Adrenal gland (tissue), 12 donors: ENCODE measurements around the gene ITGA6. TPM values are rescaled to one million over a fixed set of nuclear protein-coding genes. Genes with fewer than 3 reads are reported as not detected.

ENCODE experiments used
- DNase-seq, 7 donors: peaks; one replicate each; pipeline ENCODE4 v3.0.0-alpha.2; 2019 to 2020
- H3K27ac ChIP-seq, 5 donors: fragments of 200-600 bp; sonication (generic) in 4 of 5; 1 replicate in 3 of 5; 2 replicates in 2 of 5; pipeline versions ENCODE4 v1.5.1 to v1.8.0; 2016 to 2020; ENCODE audit warnings: mild to moderate bottlenecking in 1 of 5
- H3K27me3 ChIP-seq: fragments of 200-600 bp; 2 replicates; pipeline ENCODE4 v1.8.0; 2021
- H3K36me3 ChIP-seq, 2 donors: fragments of 200-600 bp; replicated peaks in 1 of 2; 1 replicate in 1 of 2; 2 replicates in 1 of 2; pipeline versions ENCODE4 v1.5.1 to v1.8.0; 2018 to 2022
- H3K4me1 ChIP-seq, 2 donors: fragments of 200-600 bp; replicated peaks in 1 of 2; 1 replicate in 1 of 2; 2 replicates in 1 of 2; pipeline versions ENCODE4 v1.5.1 to v1.8.0; 2018 to 2021
- H3K4me3 ChIP-seq, 4 donors: fragments of 200-600 bp; sonication (generic) in 3 of 4; one replicate each; pipeline ENCODE4 v1.5.1; 2016 to 2018
- H3K9me3 ChIP-seq, 3 donors: fragments of 200-600 bp; sonication (generic) in 1 of 3; replicated peaks in 1 of 3; 1 replicate in 2 of 3; 2 replicates in 1 of 3; pipeline versions ENCODE4 v1.5.1 to v1.8.0; 2016 to 2021
- POLR2A ChIP-seq, 2 donors: fragments of 450-650 bp; IDR thresholded peaks; one replicate each; pipeline ENCODE4 v1.6.1; 2017; ENCODE audit warnings: antibody characterized with exemption in 2 of 2, mild to moderate bottlenecking in 2 of 2, moderate library complexity in 1 of 2
- WGBS, 4 donors: extraction: QIAGEN DNeasy Blood & Tissue Kit in 2 of 4; methylation state at CpG; one replicate each; pipeline versions ENCODE4 v1.1.5 to v1.1.7; 2013 to 2017; 5-methylcytosine and 5-hydroxymethylcytosine counted together
- intact Hi-C, 2 donors: fragments of 100-400 bp; cut with DNase I; formaldehyde crosslinking; loops; one replicate each; pipeline versions ENCODE4 v1.14.1 to v1.15.0; 2022 to 2023
- polyA plus RNA-seq, 3 donors: library from polyadenylated mRNA; stranded (reverse); fragments of 200-250 nt in 2 of 3; fragments of 350-450 nt in 1 of 3; fragmentation: Illumina TruSeq in 1 of 3; extraction: RNeasy Lipid Tissue Mini Kit (QIAGEN cat#74804) in 1 of 3; gene quantifications; one replicate each; pipeline ENCODE4 v1.2.3, GENCODE V29; 2013 to 2014
- total RNA-seq, 9 donors: library from RNA; depleted of rRNA in 4 of 9; stranded (reverse); fragments of >200 nt in 4 of 9; fragments of 120-200 nt in 1 of 9; fragmentation: NEBNext Ultra II Directional in 1 of 9; extraction: Animal tissue kit (Norgen Biotek cat#: 25700) in 1 of 9; gene quantifications; one replicate each; pipeline versions ENCODE4 v1.1.0 to v1.2.4, GENCODE V29; 2013 to 2023
- TF ChIP-seq, protein P1 (sequence below), 6 experiments: fragments of 450-650 bp in 4 of 6; fragments of 200-600 bp in 2 of 6; sonication (generic) in 1 of 6; IDR thresholded peaks; 1 replicate in 5 of 6; 2 replicates in 1 of 6; pipeline versions ENCODE4 v1.5.1 to v1.8.0; 2016 to 2021; ENCODE audit warnings: antibody characterized with exemption in 6 of 6, mild to moderate bottlenecking in 2 of 6, moderate library complexity in 1 of 6
- donor health status: healthy with polysubstance abuse.
- donor health status: Bipolar disorder and iron deficiency.
- donor health status: DM: yes; HTN: yes; CAD: no.
- donor health status: DM: no; HTN: no; CAD: no.
- donor health status: DM: no; HTN: no; CAD: no.
- donor health status: DM: yes; HTN: yes; CAD: no.

The ITGA6 gene
- total and polyA plus RNA-seq, 12 donors: 5.1 to 20.3 (median 10.0) TPM

DNA sequence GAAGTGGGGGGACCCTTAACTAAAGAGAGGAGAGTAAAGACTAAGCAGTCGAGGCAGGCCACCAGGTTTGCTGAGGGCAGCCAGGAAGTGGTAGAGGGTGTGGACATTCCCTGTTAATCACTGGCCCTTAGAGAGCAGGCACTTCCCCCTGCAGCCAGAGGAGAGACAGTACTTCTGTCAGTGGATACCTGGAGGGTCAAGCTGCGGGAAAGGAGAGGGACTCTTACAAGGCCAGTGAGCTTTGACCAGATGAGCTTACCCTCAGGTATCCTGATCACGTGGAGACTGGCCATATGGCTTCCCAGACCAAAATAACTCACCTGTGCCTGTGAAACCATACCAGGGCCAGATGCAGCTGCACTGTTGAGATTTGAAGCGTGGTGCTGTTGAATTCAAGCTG is 28.6 kb downstream of the ITGA6 start:
- peaks cover 0 to 11% of the 10 kb centered on the region in 2 donors for H3K4me1 ChIP-seq
- 44 to 59% (median 57%) methylated on average over 4 of the region's 4 CpGs for WGBS, 4 donors
- H3K27me3 ChIP-seq: no peaks in the 10 kb centered on the region
- no peaks in the 10 kb centered on the region for H3K9me3 ChIP-seq
- no peak for DNase-seq
- no peak overlapping the region for H3K4me3 ChIP-seq
- no peaks in the 10 kb centered on the region for H3K36me3 ChIP-seq
- intact Hi-C loops: no loop called here
- no peak for TF ChIP-seq POLR2A (IDR thresholded peaks at IDR 0.05)
- TF ChIP-seq, protein P1, sequence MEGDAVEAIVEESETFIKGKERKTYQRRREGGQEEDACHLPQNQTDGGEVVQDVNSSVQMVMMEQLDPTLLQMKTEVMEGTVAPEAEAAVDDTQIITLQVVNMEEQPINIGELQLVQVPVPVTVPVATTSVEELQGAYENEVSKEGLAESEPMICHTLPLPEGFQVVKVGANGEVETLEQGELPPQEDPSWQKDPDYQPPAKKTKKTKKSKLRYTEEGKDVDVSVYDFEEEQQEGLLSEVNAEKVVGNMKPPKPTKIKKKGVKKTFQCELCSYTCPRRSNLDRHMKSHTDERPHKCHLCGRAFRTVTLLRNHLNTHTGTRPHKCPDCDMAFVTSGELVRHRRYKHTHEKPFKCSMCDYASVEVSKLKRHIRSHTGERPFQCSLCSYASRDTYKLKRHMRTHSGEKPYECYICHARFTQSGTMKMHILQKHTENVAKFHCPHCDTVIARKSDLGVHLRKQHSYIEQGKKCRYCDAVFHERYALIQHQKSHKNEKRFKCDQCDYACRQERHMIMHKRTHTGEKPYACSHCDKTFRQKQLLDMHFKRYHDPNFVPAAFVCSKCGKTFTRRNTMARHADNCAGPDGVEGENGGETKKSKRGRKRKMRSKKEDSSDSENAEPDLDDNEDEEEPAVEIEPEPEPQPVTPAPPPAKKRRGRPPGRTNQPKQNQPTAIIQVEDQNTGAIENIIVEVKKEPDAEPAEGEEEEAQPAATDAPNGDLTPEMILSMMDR (IDR thresholded peaks at IDR 0.05): no peak
- no peak overlapping the region for H3K27ac ChIP-seq

DNA sequence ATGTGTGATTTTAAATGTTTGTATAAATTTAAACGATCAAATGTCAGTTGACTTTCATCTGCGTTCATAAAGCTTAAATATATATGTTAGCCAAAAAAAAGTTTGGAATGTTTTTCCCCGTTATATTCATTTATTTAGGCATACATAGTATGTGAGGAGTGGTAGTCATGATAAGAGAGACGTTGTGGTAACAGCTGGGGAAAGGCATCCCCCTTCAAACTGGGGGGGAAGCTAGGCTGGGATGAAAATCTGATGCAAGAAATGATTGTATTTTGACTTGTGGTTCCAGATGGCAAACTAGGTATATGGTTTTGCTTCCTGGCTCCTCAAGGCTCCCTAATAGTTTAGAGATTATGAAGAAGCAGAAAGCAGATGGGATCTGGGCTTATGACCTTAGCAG is 30.1 kb downstream of the ITGA6 start:
- H3K27ac ChIP-seq: no peak overlapping the region
- no peaks in the 10 kb centered on the region for H3K27me3 ChIP-seq
- WGBS, 4 donors: 62 to 72% (median 65%) methylated on average over 4 of the region's 4 CpGs
- TF ChIP-seq, protein P1 (IDR thresholded peaks at IDR 0.05): no peak
- TF ChIP-seq POLR2A (IDR thresholded peaks at IDR 0.05): no peak
- peaks cover 0 to 25% of the 10 kb centered on the region in 2 donors for H3K4me1 ChIP-seq
- intact Hi-C loops: no loop called here
- no peak overlapping the region for H3K4me3 ChIP-seq
- no peak for DNase-seq
- H3K36me3 ChIP-seq: no peaks in the 10 kb centered on the region
- no peaks in the 10 kb centered on the region for H3K9me3 ChIP-seq

GRCh38 chr2:172458561-172459124 is 31.3 kb downstream of the ITGA6 start:
- TF ChIP-seq, protein P1 (IDR thresholded peaks at IDR 0.05): no peak
- no peak for TF ChIP-seq POLR2A (IDR thresholded peaks at IDR 0.05)
- H3K36me3 ChIP-seq: no peaks in the 10 kb centered on the region
- no peak overlapping the region for H3K27ac ChIP-seq
- H3K9me3 ChIP-seq: no peaks in the 10 kb centered on the region
- DNase-seq: no peak
- H3K4me3 ChIP-seq: no peak overlapping the region
- 67 to 91% (median 81%) methylated on average over 4 of the region's 4 CpGs for WGBS, 4 donors
- no peaks in the 10 kb centered on the region for H3K27me3 ChIP-seq
- intact Hi-C loops: no loop called here
- H3K4me1 ChIP-seq: peaks cover 0 to 28% of the 10 kb centered on the region in 2 donors

DNA sequence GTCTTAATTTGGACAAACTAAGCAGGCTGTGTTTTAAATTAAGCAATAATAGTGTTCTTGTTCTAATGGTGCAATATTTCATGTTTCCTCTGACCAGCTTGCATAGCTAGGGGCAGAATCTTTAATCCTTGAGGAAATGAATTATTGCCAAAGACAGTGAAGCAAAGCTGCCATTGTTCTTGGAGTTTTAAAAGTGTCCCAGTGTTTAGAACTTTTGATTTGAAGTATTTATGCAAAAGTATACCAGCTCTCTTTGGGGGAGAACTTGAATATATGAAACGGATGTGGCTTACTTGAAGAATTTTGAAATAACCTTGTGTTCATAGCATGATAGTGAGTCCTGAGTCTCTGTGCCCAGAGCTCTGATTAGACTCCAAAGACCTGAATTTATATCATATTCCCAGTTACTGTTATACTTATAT is 33.4 kb downstream of the ITGA6 start:
- DNase-seq: no peak
- Histone ChIP-seq H3K27me3 (no peaks in the 10 kb centered on the region), H3K36me3 (no peaks in the 10 kb centered on the region), H3K4me3 (no peak overlapping the region), H3K4me1 (peaks cover 0 to 35% of the 10 kb centered on the region in 2 donors), H3K27ac (no peak overlapping the region), H3K9me3 (no peaks in the 10 kb centered on the region)
- intact Hi-C loops: loop anchor here in 1 of 2 donors (5.0 kb wide), 1 partner anchor 288 kb away; no protein-coding TSS in a partner anchor
- whole genome bisulfite sequencing, 4 donors: 54 to 76% (median 67%) methylated on average over 1 of the region's 1 CpG
- TF ChIP-seq, protein P1 (IDR thresholded peaks at IDR 0.05): no peak
- TF ChIP-seq POLR2A (IDR thresholded peaks at IDR 0.05): no peak
